GM19395 (cell line): ENCODE measurements around the gene KLK13.

Experiments
- ATAC-seq: cut with Tn5 transposase; IDR thresholded peaks from one replicate; pipeline ENCODE4 v1.9.1; 2021; ENCODE audit warnings: mild to moderate bottlenecking, moderate library complexity; ENCODE audit not compliant: unreplicated experiment

Gene KLK13

GRCh38 chr19:51065221-51065960 is 499 bp upstream of the KLK13 start:
- ATAC-seq = no peak

- ATAC-seq = no peak
Measured at GRCh38 chr19:51063664-51064063, 1.2 kb downstream of the KLK13 start.

- no peak for ATAC-seq
Measured at GRCh38 chr19:51060973-51061372, 3.9 kb downstream of the KLK13 start.

- ATAC-seq = no peak
Measured at GRCh38 chr19:51060336-51060735, 4.6 kb downstream of the KLK13 start.

GRCh38 chr19:51059715-51060114 is 5.2 kb downstream of the KLK13 start:
- ATAC-seq = no peak

GRCh38 chr19:51055866-51056265 is 9.0 kb downstream of the KLK13 start:
- no peak for ATAC-seq

GRCh38 chr19:51047031-51047335 is 17.9 kb downstream of the KLK13 start:
- no peak for ATAC-seq

- no peak for ATAC-seq
Measured at GRCh38 chr19:51044327-51044726, 20.6 kb downstream of the KLK13 start.

- no peak for ATAC-seq
Measured at GRCh38 chr19:51043497-51043896, 21.4 kb downstream of the KLK13 start.

GRCh38 chr19:51040151-51040550 is 24.7 kb downstream of the KLK13 start:
- no peak for ATAC-seq

GRCh38 chr19:51036519-51036918 is 28.4 kb downstream of the KLK13 start:
- no peak for ATAC-seq

GRCh38 chr19:51034704-51035103 is 30.2 kb downstream of the KLK13 start, which contains the start of gene KLK12:
KLK12 (minus strand) TSS chr19:51035002; CDS start chr19:51034621, 381 bp downstream.
- ATAC-seq = no peak

- ATAC-seq = no peak
Measured at GRCh38 chr19:51031880-51032225, 33.0 kb downstream of the KLK13 start.

- no peak for ATAC-seq
Measured at GRCh38 chr19:51031220-51031879, 33.5 kb downstream of the KLK13 start.

GRCh38 chr19:51030631-51031030 is 34.3 kb downstream of the KLK13 start:
- ATAC-seq = no peak

GRCh38 chr19:51029718-51030117 is 35.2 kb downstream of the KLK13 start:
- no peak for ATAC-seq

- no peak for ATAC-seq
Measured at GRCh38 chr19:51027873-51028272, 37.0 kb downstream of the KLK13 start.

- no peak for ATAC-seq
Measured at GRCh38 chr19:51027126-51027806, 37.6 kb downstream of the KLK13 start.

GRCh38 chr19:51026554-51026831 is 38.4 kb downstream of the KLK13 start, which contains the start of gene KLK11:
KLK11 (minus strand) TSS chr19:51026616; CDS start chr19:51025631, 985 bp downstream.
- no peak for ATAC-seq

GRCh38 chr19:51025809-51026553 is 38.9 kb downstream of the KLK13 start:
- ATAC-seq = no peak

- no peak for ATAC-seq
Measured at GRCh38 chr19:51025401-51025800, 39.5 kb downstream of the KLK13 start.

GRCh38 chr19:51024924-51025323 is 40.0 kb downstream of the KLK13 start:
- no peak for ATAC-seq
